HCT116 (cell line): ENCODE data around the gene ZFTA. TPM values are rescaled to one million over a fixed set of nuclear protein-coding genes. Genes with fewer than 3 reads are reported as not detected.
"Not testable (repeated sequence)": the region's sequence is repeated elsewhere in the genome, so short reads cannot be mapped to it uniquely, and the experiment has no call there.

Experiments used
- ATAC-seq: fragments of 200-7000 bp; cut with Tn5 transposase; 2 replicates; pipeline ENCODE4 v1.9.1; 2020; ENCODE audit warnings: mild to moderate bottlenecking, moderate library complexity
- BruUV-seq: library from RNA; stranded (reverse); fragments of 400-500 nt; replicated peaks from 2 replicates; lab custom pipeline; 2021; lab: Mats Ljungman, UMichigan
- CTCF ChIA-PET: fragments of 300-600 bp; sonication (Branson Sonifier 250); formaldehyde crosslinking; loops from one replicate; lab custom pipeline; 2021; ENCODE audit warnings: antibody characterized with exemption; lab: Charles Lee
- POLR2A ChIA-PET: fragments of 300-600, 350-600 bp; sonication (Branson Sonifier 250); formaldehyde crosslinking; loops from one replicate; lab custom pipeline; 2021; ENCODE audit warnings: antibody characterized with exemption; lab: Charles Lee
- RAD21 ChIA-PET, 2 experiments: fragments of 300-600 bp; sonication (Branson Sonifier 250); formaldehyde crosslinking; loops; one replicate each; lab custom pipeline; 2023; ENCODE audit warnings: low total read pairs in 2 of 2; ENCODE audit not compliant: uncharacterized antibody in 2 of 2, unreplicated experiment in 2 of 2, low non-redundant PET in 1 of 2; lab: Charles Lee
- DNase-seq: peaks from one replicate; pipeline ENCODE4 v3.0.0-alpha.2; 2010; ENCODE audit warnings: low read depth, low spot score
- H2AFZ ChIP-seq: fragments of 200-600 bp; shearing (Covaris generic), sonication (generic); 2 replicates; pipeline ENCODE4 v1.6.1; 2017; ENCODE audit warnings: low read depth, mixed run types, mixed read lengths, antibody characterized with exemption, low read length; ENCODE audit not compliant: poor library complexity, severe bottlenecking
- H3K27ac ChIP-seq: 2 replicates; pipeline ENCODE4 v1.5.1; 2012; ENCODE audit warnings: low read depth, low read length
- H3K27me3 ChIP-seq: fragments of 200-600 bp; sonication (generic); 2 replicates; pipeline ENCODE4 v1.6.1; 2016; ENCODE audit warnings: mixed run types, low read length, mixed read lengths; ENCODE audit not compliant: insufficient read depth
- H3K36me3 ChIP-seq, 2 experiments: fragments of 200-500 bp in 1 of 2; fragments of 200-600 bp in 1 of 2; sonication (Bioruptor generic) in 1 of 2; sonication (generic) in 1 of 2; 2 replicates each; pipeline versions ENCODE4 v1.5.1 to v1.6.1; 2014 to 2016; ENCODE audit warnings: low read length in 2 of 2, inconsistent platforms in 1 of 2, mixed read lengths in 1 of 2, mixed run types in 1 of 2; ENCODE audit not compliant: insufficient read depth in 2 of 2, control insufficient read depth in 1 of 2
- H3K4me1 ChIP-seq, 2 experiments: fragments of 200-600 bp in 1 of 2; sonication (generic) in 1 of 2; 2 replicates each; pipeline versions ENCODE4 v1.5.1 to v1.6.1; 2012 to 2017; ENCODE audit warnings: low read length in 2 of 2, inconsistent platforms in 1 of 2, mild to moderate bottlenecking in 1 of 2, mixed read lengths in 1 of 2, mixed run types in 1 of 2, moderate library complexity in 1 of 2; ENCODE audit not compliant: insufficient read depth in 2 of 2, control insufficient read depth in 1 of 2
- H3K4me2 ChIP-seq: fragments of 200-600 bp; sonication (generic); 2 replicates; pipeline ENCODE4 v1.6.1; 2017; ENCODE audit warnings: mixed run types, low read length, mixed read lengths
- H3K4me3 ChIP-seq, 2 experiments: fragments of 200-600 bp in 1 of 2; sonication (generic) in 1 of 2; replicated peaks in 1 of 2; 2 replicates each; pipeline ENCODE4 v1.5.1; 2011 to 2016; ENCODE audit warnings: low read length in 2 of 2, control low read depth in 1 of 2, low read depth in 1 of 2, mild to moderate bottlenecking in 1 of 2, mixed read lengths in 1 of 2, mixed run types in 1 of 2
- H3K79me2 ChIP-seq: fragments of 200-600 bp; sonication (generic); 2 replicates; pipeline ENCODE4 v1.6.1; 2017; ENCODE audit warnings: mild to moderate bottlenecking, mixed run types, low read length, moderate library complexity, mixed read lengths; ENCODE audit not compliant: insufficient read depth
- H3K9ac ChIP-seq: fragments of 200-600 bp; sonication (generic); 2 replicates; pipeline ENCODE4 v1.6.1; 2016; ENCODE audit warnings: low read length, mixed read lengths
- H3K9me2 ChIP-seq: fragments of 200-600 bp; sonication (generic), shearing (Covaris generic); 2 replicates; pipeline ENCODE4 v1.6.1; 2017; ENCODE audit warnings: mixed run types, mild to moderate bottlenecking, moderate library complexity; ENCODE audit not compliant: insufficient read depth
- H3K9me3 ChIP-seq, 2 experiments: fragments of 200-500 bp in 1 of 2; fragments of 200-600 bp in 1 of 2; sonication (Bioruptor generic) in 1 of 2; sonication (generic) in 1 of 2; 2 replicates each; pipeline ENCODE4 v1.6.1; 2014 to 2017; ENCODE audit warnings: low read length in 2 of 2, mixed read lengths in 2 of 2, inconsistent platforms in 1 of 2, low read depth in 1 of 2, mild to moderate bottlenecking in 1 of 2, mixed run types in 1 of 2, moderate library complexity in 1 of 2; ENCODE audit not compliant: control insufficient read depth in 1 of 2, insufficient read depth in 1 of 2
- H4K20me1 ChIP-seq: fragments of 200-600 bp; sonication (generic), shearing (Covaris generic); 2 replicates; pipeline ENCODE4 v1.6.1; 2017; ENCODE audit warnings: mixed run types, mild to moderate bottlenecking, moderate library complexity; ENCODE audit not compliant: insufficient read depth
- ATF3 ChIP-seq: IDR thresholded peaks from 2 replicates; pipeline ENCODE4 v1.6.1; 2012
- CBX3 ChIP-seq: IDR thresholded peaks from 2 replicates; pipeline ENCODE4 v1.6.1; 2012; ENCODE audit warnings: low read depth
- CEBPB ChIP-seq: IDR thresholded peaks from 2 replicates; pipeline ENCODE4 v1.6.1; 2012; ENCODE audit warnings: low read depth
- EGR1 ChIP-seq: IDR thresholded peaks from 2 replicates; pipeline ENCODE4 v1.6.1; 2012; ENCODE audit warnings: low read depth
- ELF1 ChIP-seq: IDR thresholded peaks from 2 replicates; pipeline ENCODE4 v1.6.1; 2012; ENCODE audit warnings: low read depth, borderline replicate concordance
- EZH2phosphoT487 ChIP-seq: fragments of 200-600 bp; IDR thresholded peaks from 2 replicates; pipeline ENCODE4 v1.6.1; 2018; ENCODE audit warnings: antibody characterized with exemption, borderline replicate concordance
- FOSL1 ChIP-seq: IDR thresholded peaks from 2 replicates; pipeline ENCODE4 v1.6.1; 2012; ENCODE audit warnings: low read depth
- POLR2AphosphoS5 ChIP-seq: IDR thresholded peaks from 2 replicates; pipeline ENCODE4 v1.6.1; 2011; ENCODE audit warnings: mild to moderate bottlenecking, low read depth, low read length, moderate library complexity
- RAD21 ChIP-seq: IDR thresholded peaks from 2 replicates; pipeline ENCODE4 v1.6.1; 2012; ENCODE audit warnings: low read depth, mild to moderate bottlenecking
- SIN3A ChIP-seq: IDR thresholded peaks from 2 replicates; pipeline ENCODE4 v1.6.1; 2012; ENCODE audit warnings: low read depth
- SP1 ChIP-seq: IDR thresholded peaks from 2 replicates; pipeline ENCODE4 v1.6.1; 2012; ENCODE audit warnings: low read depth
- SRF ChIP-seq: IDR thresholded peaks from 2 replicates; pipeline ENCODE4 v1.6.1; 2012; ENCODE audit warnings: low read depth
- TCF7L2 ChIP-seq: IDR thresholded peaks from 2 replicates; pipeline ENCODE4 v1.7.0; 2011; ENCODE audit warnings: borderline replicate concordance, inconsistent platforms; ENCODE audit not compliant: insufficient read depth, insufficient read length; ENCODE audit errors: extremely low read depth
- ZBTB33 ChIP-seq: IDR thresholded peaks from 2 replicates; pipeline ENCODE4 v1.6.1; 2011; ENCODE audit warnings: mild to moderate bottlenecking, low read length, moderate library complexity; ENCODE audit not compliant: insufficient replicate concordance; ENCODE audit errors: extremely low read depth
- ZFX ChIP-seq: fragments of 450-650 bp; IDR thresholded peaks from 2 replicates; pipeline ENCODE4 v1.6.1; 2017
- ZNF274 ChIP-seq: fragments of 200-500 bp; sonication (Bioruptor generic); IDR thresholded peaks from 2 replicates; pipeline ENCODE4 v1.6.1; 2014; ENCODE audit warnings: mild to moderate bottlenecking, low read depth, low read length, inconsistent platforms
- intact Hi-C: fragments of 100-400 bp; cut with micrococcal nuclease; formaldehyde crosslinking; loops from 2 replicates; pipeline ENCODE4 v1.10.0; 2022
- total RNA-seq: library from RNA; stranded (reverse); gene quantifications from one replicate; pipeline ENCODE4 v1.2.1, GENCODE V29; 2021; ENCODE audit not compliant: unreplicated experiment
- TF ChIP-seq, protein P1 (sequence below), 3 experiments: fragments of 200-600 bp in 1 of 3; sonication (generic) in 1 of 3; IDR thresholded peaks in 2 of 3; conservative IDR thresholded peaks in 1 of 3; 2 replicates each; pipeline ENCODE4 v1.5.1; 2012 to 2017; ENCODE audit warnings: low read depth in 2 of 3, low read length in 2 of 3, antibody characterized with exemption in 1 of 3, borderline replicate concordance in 1 of 3, control low read depth in 1 of 3, mild to moderate bottlenecking in 1 of 3, mixed read lengths in 1 of 3, mixed run types in 1 of 3, moderate library complexity in 1 of 3; ENCODE audit not compliant: insufficient read depth in 1 of 3
- TF ChIP-seq, protein P2 (sequence below): IDR thresholded peaks from 2 replicates; pipeline ENCODE4 v1.6.1; 2012

Gene ZFTA
- total RNA-seq, 1 experiment from 2014 or later, result 14.7 TPM

DNA sequence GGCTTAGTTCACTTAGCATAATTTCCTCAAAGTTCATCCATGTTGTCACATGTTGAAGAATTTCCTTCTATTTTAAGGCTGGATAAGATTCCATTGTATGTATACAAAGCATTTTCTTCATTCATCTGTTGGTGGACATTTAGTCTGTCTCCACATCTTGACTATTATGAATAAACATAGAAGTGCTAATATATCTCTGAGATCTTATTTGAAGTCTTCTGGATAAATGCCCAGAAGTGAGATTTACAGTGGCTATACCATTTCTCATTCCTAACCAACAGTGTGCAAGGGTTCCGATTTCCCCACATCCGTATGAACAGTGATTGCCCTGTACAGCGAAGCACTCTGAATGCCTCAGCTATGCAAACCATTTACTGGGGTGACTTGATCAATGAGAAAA, 6.6 kb upstream of the ZFTA start:
- no peaks in the 10 kb centered on the region for H3K36me3 ChIP-seq
- no peak overlapping the region for H3K9ac ChIP-seq
- CTCF ChIA-PET, result no interaction called here
- H3K79me2 ChIP-seq, result no peaks in the 10 kb centered on the region
- POLR2A ChIA-PET, result no interaction called here
- H3K4me2 ChIP-seq, result no peak overlapping the region
- no peaks in the 10 kb centered on the region for H3K9me3 ChIP-seq
- BruUV-seq, result no TSS peak
- TF ChIP-seq, protein P1, sequence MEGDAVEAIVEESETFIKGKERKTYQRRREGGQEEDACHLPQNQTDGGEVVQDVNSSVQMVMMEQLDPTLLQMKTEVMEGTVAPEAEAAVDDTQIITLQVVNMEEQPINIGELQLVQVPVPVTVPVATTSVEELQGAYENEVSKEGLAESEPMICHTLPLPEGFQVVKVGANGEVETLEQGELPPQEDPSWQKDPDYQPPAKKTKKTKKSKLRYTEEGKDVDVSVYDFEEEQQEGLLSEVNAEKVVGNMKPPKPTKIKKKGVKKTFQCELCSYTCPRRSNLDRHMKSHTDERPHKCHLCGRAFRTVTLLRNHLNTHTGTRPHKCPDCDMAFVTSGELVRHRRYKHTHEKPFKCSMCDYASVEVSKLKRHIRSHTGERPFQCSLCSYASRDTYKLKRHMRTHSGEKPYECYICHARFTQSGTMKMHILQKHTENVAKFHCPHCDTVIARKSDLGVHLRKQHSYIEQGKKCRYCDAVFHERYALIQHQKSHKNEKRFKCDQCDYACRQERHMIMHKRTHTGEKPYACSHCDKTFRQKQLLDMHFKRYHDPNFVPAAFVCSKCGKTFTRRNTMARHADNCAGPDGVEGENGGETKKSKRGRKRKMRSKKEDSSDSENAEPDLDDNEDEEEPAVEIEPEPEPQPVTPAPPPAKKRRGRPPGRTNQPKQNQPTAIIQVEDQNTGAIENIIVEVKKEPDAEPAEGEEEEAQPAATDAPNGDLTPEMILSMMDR (IDR thresholded peaks at IDR 0.05 in 2 of 3, conservative IDR thresholded peaks at IDR 0.05 in 1 of 3; ENCODE audit: borderline replicate concordance in 1 of 3, insufficient read depth in 1 of 3, low read depth in 2 of 3, low read length in 2 of 3), result no peak
- TF ChIP-seq ELF1, result no peak
- no peak for TF ChIP-seq EZH2phosphoT487
- no peak for TF ChIP-seq ZBTB33
- TF ChIP-seq EGR1, result no peak
- no peak for TF ChIP-seq RAD21
- no peak for TF ChIP-seq CEBPB
- TF ChIP-seq ATF3, result no peak
- no peak for TF ChIP-seq SRF
- no peak for TF ChIP-seq ZNF274
- TF ChIP-seq ZFX, result no peak
- no peak for TF ChIP-seq FOSL1
- TF ChIP-seq, protein P2, sequence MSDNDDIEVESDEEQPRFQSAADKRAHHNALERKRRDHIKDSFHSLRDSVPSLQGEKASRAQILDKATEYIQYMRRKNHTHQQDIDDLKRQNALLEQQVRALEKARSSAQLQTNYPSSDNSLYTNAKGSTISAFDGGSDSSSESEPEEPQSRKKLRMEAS, result no peak
- no peak for TF ChIP-seq SP1
- no peak for TF ChIP-seq TCF7L2
- no peak for TF ChIP-seq SIN3A
- no peak for TF ChIP-seq POLR2AphosphoS5
- TF ChIP-seq CBX3, result no peak
- no peak overlapping the region for H3K4me3 ChIP-seq
- H3K9me2 ChIP-seq, result no peaks in the 10 kb centered on the region
- ATAC-seq (no peak), DNase-seq (no peak)
- H3K27me3 ChIP-seq, result no peaks in the 10 kb centered on the region
- peaks cover 0 to 5% of the 10 kb centered on the region in 2 experiments; a peak in 1 of 4 replicates for H3K4me1 ChIP-seq
- RAD21 ChIA-PET, result no interaction called here
- no peak overlapping the region for H3K27ac ChIP-seq
- H4K20me1 ChIP-seq, result no peaks in the 10 kb centered on the region
- intact Hi-C loops, result no loop called here
- no peak overlapping the region for H2AFZ ChIP-seq

GRCh38 chr11:63771741-63772318, 3.3 kb upstream of the ZFTA start:
- intact Hi-C loops, H3K9me3 ChIP-seq, H3K9me2 ChIP-seq, H4K20me1 ChIP-seq, BruUV-seq, H3K36me3 ChIP-seq, H2AFZ ChIP-seq, H3K27me3 ChIP-seq, H3K27ac ChIP-seq, H3K9ac ChIP-seq, DNase-seq, H3K4me3 ChIP-seq, ATAC-seq, H3K4me2 ChIP-seq: not testable (repeated sequence)
- peaks cover 9 to 23% of the 10 kb centered on the region in 2 experiments for H3K4me1 ChIP-seq
- ChIA-PET CTCF (interaction anchor here (1.5 kb wide), 1 partner anchor 174 kb away, joined by 3 read pairs; no protein-coding TSS in a partner anchor), POLR2A (interaction anchor here (1.1 kb wide), 1 partner anchor 31 kb away, joined by 3 read pairs; no protein-coding TSS in a partner anchor), RAD21 (interaction anchor here in 1 of 2 experiments (1.0 kb wide), 1 partner anchor 31 kb away, joined by 4 read pairs; no protein-coding TSS in a partner anchor)
- peaks cover 12% of the 10 kb centered on the region; the same call in 1 of the 2 replicates for H3K79me2 ChIP-seq
